CD4-positive, alpha-beta T cell (primary cell): ENCODE measurements around the gene SLC37A1. TPM values are rescaled to one million over a fixed set of nuclear protein-coding genes. Genes with fewer than 3 reads are reported as not detected.
A peak's percentile ranks its signal among the peaks of the same experiment; 100 is the strongest.

Experiments used
- ATAC-seq: fragments of 200-7000 bp; cut with Tn5 transposase; one replicate; pipeline ENCODE4 v1.10.0; 2022; ENCODE audit warnings: mild to moderate bottlenecking; ENCODE audit not compliant: poor library complexity
- CTCF ChIA-PET: fragments of 350-600 bp; sonication (Branson Sonifier 250); formaldehyde crosslinking; loops from one replicate; lab custom pipeline; 2021; ENCODE audit warnings: antibody characterized with exemption, inconsistent platforms; lab: Charles Lee
- POLR2A ChIA-PET: fragments of 350-600 bp; sonication (Branson Sonifier 250); formaldehyde crosslinking; loops from one replicate; lab custom pipeline; 2021; ENCODE audit warnings: antibody characterized with exemption, inconsistent platforms; lab: Charles Lee
- DNase-seq, 14 experiments: peaks; one replicate each; pipeline ENCODE4 v3.0.0-alpha.2; 2013 to 2020; ENCODE audit warnings: mixed read lengths in 2 of 14
- H3K27ac ChIP-seq, 2 donors: one replicate each; pipeline versions ENCODE4 v1.5.1 to v1.7.0; 2013; ENCODE audit warnings: low read length in 2 of 2, low read depth in 1 of 2, mild to moderate bottlenecking in 1 of 2
- H3K27me3 ChIP-seq, 2 experiments: 1 replicate in 1 of 2; 2 replicates in 1 of 2; pipeline versions ENCODE4 v1.6.1 to v1.7.0; 2013; ENCODE audit warnings: low read length in 2 of 2, control low read depth in 1 of 2, mild to moderate bottlenecking in 1 of 2, moderate library complexity in 1 of 2; ENCODE audit not compliant: insufficient read depth in 2 of 2, control insufficient read depth in 1 of 2
- H3K36me3 ChIP-seq: one replicate; pipeline ENCODE4 v1.6.1; 2013; ENCODE audit warnings: low read length, control low read depth; ENCODE audit not compliant: insufficient read depth
- H3K4me1 ChIP-seq: one replicate; pipeline ENCODE4 v1.6.1; 2013; ENCODE audit warnings: low read length, control low read depth; ENCODE audit not compliant: insufficient read depth
- H3K4me3 ChIP-seq: one replicate; pipeline ENCODE4 v1.5.1; 2013; ENCODE audit warnings: mild to moderate bottlenecking, low read length, moderate library complexity
- H3K9me3 ChIP-seq, 2 experiments: 1 replicate in 1 of 2; 2 replicates in 1 of 2; pipeline versions ENCODE4 v1.6.1 to v1.7.0; 2013; ENCODE audit warnings: low read length in 2 of 2, mild to moderate bottlenecking in 2 of 2, control low read depth in 1 of 2, moderate library complexity in 1 of 2; ENCODE audit not compliant: control insufficient read depth in 1 of 2, insufficient read depth in 1 of 2
- H3K27ac Mint-ChIP-seq: one replicate; pipeline ENCODE4 v1.8.0; 2020; ENCODE audit warnings: mixed read lengths
- H3K27me3 Mint-ChIP-seq: one replicate; pipeline ENCODE4 v1.8.0; 2021; ENCODE audit warnings: mixed read lengths
- H3K36me3 Mint-ChIP-seq: one replicate; pipeline ENCODE4 v1.8.0; 2021; ENCODE audit warnings: low read depth, mixed read lengths
- H3K4me1 Mint-ChIP-seq: one replicate; pipeline ENCODE4 v1.8.0; 2021; ENCODE audit warnings: low read depth, mixed read lengths
- H3K4me3 Mint-ChIP-seq: one replicate; pipeline ENCODE4 v1.8.0; 2020; ENCODE audit warnings: mild to moderate bottlenecking, mixed read lengths
- H3K9me3 Mint-ChIP-seq: one replicate; pipeline ENCODE4 v1.8.0; 2020; ENCODE audit warnings: mixed read lengths
- CTCF ChIP-seq: fragments of 200-600 bp; IDR thresholded peaks from one replicate; pipeline ENCODE4 v1.8.0; 2022; ENCODE audit warnings: antibody characterized with exemption, mild to moderate bottlenecking
- intact Hi-C, 2 experiments: fragments of 100-400 bp; cut with DNase I in 1 of 2; cut with micrococcal nuclease in 1 of 2; formaldehyde crosslinking; loops; one replicate each; pipeline versions ENCODE4 v1.15.1 to v1.9.0; 2023 to 2025; cut with DNase I, micrococcal nuclease
- total RNA-seq, 174 experiments: library from RNA in 2 of 174; stranded (reverse) in 2 of 174; gene quantifications; one replicate each; pipeline ENCODE4 v1.2.3 and lab custom pipeline; 2021 to 2026

The SLC37A1 gene
- total RNA-seq, 2 experiments from 2014 or later = 16.4 to 16.7 TPM

- CTCF ChIA-PET = no interaction called here
- TF ChIP-seq CTCF = no peak
- peaks cover 41% of the 10 kb centered on the region for H3K36me3 ChIP-seq
Measured at GRCh38 chr21:42556476-42556875, 42.8 kb downstream of the SLC37A1 start.

GRCh38 chr21:42556960-42557359, 43.3 kb downstream of the SLC37A1 start:
- Mint-ChIP-seq H3K4me1 (no peaks in the 10 kb centered on the region), H3K36me3 (peaks cover 74% of the 10 kb centered on the region), H3K4me3 (no peak overlapping the region), H3K9me3 (no peaks in the 10 kb centered on the region), H3K27ac (no peak overlapping the region), H3K27me3 (no peaks in the 10 kb centered on the region)
- ATAC-seq (no peak), DNase-seq (peak in 1 of 14 experiments; percentile 14)
- Histone ChIP-seq H3K9me3 (no peaks in the 10 kb centered on the region), H3K27ac (no peak overlapping the region), H3K27me3 (no peaks in the 10 kb centered on the region), H3K4me1 (no peaks in the 10 kb centered on the region), H3K4me3 (no peak overlapping the region), H3K36me3 (peaks cover 46% of the 10 kb centered on the region)
- ChIA-PET CTCF (no interaction called here), POLR2A (no interaction called here)
- intact Hi-C loops = no loop called here
- no peak for TF ChIP-seq CTCF

More at GRCh38 chr21:42556476-42556875, 42.8 kb downstream of the SLC37A1 start:
- Histone ChIP-seq H3K27ac (no peak overlapping the region), H3K4me3 (no peak overlapping the region), H3K27me3 (no peaks in the 10 kb centered on the region), H3K9me3 (no peaks in the 10 kb centered on the region), H3K4me1 (no peaks in the 10 kb centered on the region)
- no peaks in the 10 kb centered on the region for H3K27me3 Mint-ChIP-seq
- intact Hi-C loops = no loop called here
- H3K27ac Mint-ChIP-seq = no peak overlapping the region
- ATAC-seq (no peak), DNase-seq (peak in 1 of 14 experiments; percentile 20)
- H3K36me3 Mint-ChIP-seq = peaks cover 73% of the 10 kb centered on the region
- H3K4me3 Mint-ChIP-seq = no peak overlapping the region
- POLR2A ChIA-PET = no interaction called here
- no peaks in the 10 kb centered on the region for H3K4me1 Mint-ChIP-seq
- no peaks in the 10 kb centered on the region for H3K9me3 Mint-ChIP-seq

GRCh38 chr21:42557420-42557819, 43.8 kb downstream of the SLC37A1 start:
- Mint-ChIP-seq H3K4me3 (no peak overlapping the region), H3K36me3 (peaks cover 78% of the 10 kb centered on the region), H3K9me3 (no peaks in the 10 kb centered on the region), H3K4me1 (no peaks in the 10 kb centered on the region), H3K27ac (no peak overlapping the region), H3K27me3 (no peaks in the 10 kb centered on the region)
- POLR2A ChIA-PET = no interaction called here
- TF ChIP-seq CTCF = no peak
- peak in 1 of 14 experiments; percentile 7 for DNase-seq
- Histone ChIP-seq H3K9me3 (no peaks in the 10 kb centered on the region), H3K4me1 (no peaks in the 10 kb centered on the region), H3K36me3 (peaks cover 51% of the 10 kb centered on the region), H3K27ac (no peak overlapping the region), H3K4me3 (no peak overlapping the region), H3K27me3 (no peaks in the 10 kb centered on the region)
- no peak for ATAC-seq
- intact Hi-C loops = no loop called here
- CTCF ChIA-PET = no interaction called here
